IMR-90 (cell line): ENCODE measurements around the gene SERPING1. TPM values are rescaled to one million over a fixed set of nuclear protein-coding genes. Genes with fewer than 3 reads are reported as not detected.

Source experiments
- ATAC-seq: fragments of 200-7000 bp; cut with Tn5 transposase; 2 replicates; pipeline ENCODE4 v1.9.1; 2020; ENCODE audit warnings: low read depth, mild to moderate bottlenecking, moderate library complexity
- BruUV-seq: library from RNA; stranded (reverse); fragments of 400-500 nt; replicated peaks from 2 replicates; lab custom pipeline; 2021; lab: Mats Ljungman, UMichigan
- CTCF ChIA-PET: fragments of 300-600 bp; formaldehyde crosslinking; extraction: SDS; loops from one replicate; lab custom pipeline; 2021; ENCODE audit warnings: antibody characterized with exemption; lab: Yijun Ruan, JAX
- POLR2A ChIA-PET: fragments of 300-600 bp; sonication (Branson Sonifier 250); formaldehyde crosslinking; loops from one replicate; lab custom pipeline; 2022; ENCODE audit warnings: antibody characterized with exemption; ENCODE audit not compliant: unreplicated experiment; lab: Charles Lee
- DNase-seq: peaks from one replicate; pipeline ENCODE4 v3.0.0; 2013
- H2AFZ ChIP-seq: replicated peaks from 2 replicates; pipeline ENCODE3; 2013; ENCODE audit warnings: low read length, mild to moderate bottlenecking; ENCODE audit not compliant: poor library complexity
- H2AK5ac ChIP-seq: 2 replicates; pipeline ENCODE4 v1.6.1; 2013; ENCODE audit warnings: low read depth, low read length, inconsistent platforms
- H2AK9ac ChIP-seq: replicated peaks from 2 replicates; pipeline ENCODE3; 2013; ENCODE audit warnings: mild to moderate bottlenecking, low read depth, low read length, moderate library complexity; ENCODE audit not compliant: poor library complexity
- H2BK120ac ChIP-seq: 2 replicates; pipeline ENCODE4 v1.6.1; 2013; ENCODE audit warnings: low read depth, low read length, inconsistent platforms
- H2BK15ac ChIP-seq: 3 replicates; pipeline ENCODE4 v1.6.1; 2013; ENCODE audit warnings: low read depth, low read length, inconsistent platforms
- H2BK20ac ChIP-seq: 2 replicates; pipeline ENCODE4 v1.6.1; 2013; ENCODE audit warnings: low read depth, mild to moderate bottlenecking, inconsistent platforms, low read length, moderate library complexity
- H2BK5ac ChIP-seq: 2 replicates; pipeline ENCODE4 v1.6.1; 2013; ENCODE audit warnings: mild to moderate bottlenecking, low read depth, low read length, inconsistent platforms; ENCODE audit not compliant: poor library complexity, severe bottlenecking
- H3K14ac ChIP-seq: replicated peaks from 2 replicates; pipeline ENCODE4 v1.6.1; 2013; ENCODE audit warnings: low read depth, low read length, inconsistent platforms
- H3K18ac ChIP-seq: 2 replicates; pipeline ENCODE4 v1.6.1; 2013; ENCODE audit warnings: low read depth, low read length, control low read depth
- H3K23ac ChIP-seq: 2 replicates; pipeline ENCODE4 v1.6.1; 2013; ENCODE audit warnings: low read depth, low read length, inconsistent platforms
- H3K27ac ChIP-seq: 2 replicates; pipeline ENCODE4 v1.5.1; 2013; ENCODE audit warnings: mild to moderate bottlenecking, control low read depth, low read length; ENCODE audit not compliant: insufficient read depth
- H3K27me3 ChIP-seq: 2 replicates; pipeline ENCODE4 v1.6.1; 2013; ENCODE audit warnings: low read length; ENCODE audit not compliant: control insufficient read depth, insufficient read depth
- H3K36me3 ChIP-seq: 2 replicates; pipeline ENCODE4 v1.6.1; 2013; ENCODE audit warnings: low read length, mixed read lengths; ENCODE audit not compliant: control insufficient read depth, insufficient read depth
- H3K4ac ChIP-seq: 2 replicates; pipeline ENCODE4 v1.6.1; 2013; ENCODE audit warnings: low read depth, low read length, inconsistent platforms
- H3K4me1 ChIP-seq: 2 replicates; pipeline ENCODE4 v1.6.1; 2013; ENCODE audit warnings: low read length, mixed read lengths; ENCODE audit not compliant: control insufficient read depth, insufficient read depth
- H3K4me2 ChIP-seq: 2 replicates; pipeline ENCODE4 v1.6.1; 2013; ENCODE audit warnings: low read depth, mild to moderate bottlenecking, control low read depth, low read length, moderate library complexity
- H3K4me3 ChIP-seq: 2 replicates; pipeline ENCODE4 v1.5.1; 2013; ENCODE audit warnings: low read depth, mild to moderate bottlenecking, control low read depth, low read length, moderate library complexity; ENCODE audit not compliant: insufficient read depth
- H3K56ac ChIP-seq: 2 replicates; pipeline ENCODE4 v1.6.1; 2013; ENCODE audit warnings: low read length, inconsistent platforms; ENCODE audit not compliant: insufficient read depth; ENCODE audit errors: extremely low read depth
- H3K79me1 ChIP-seq, 2 experiments: 2 replicates each; pipeline ENCODE4 v1.6.1; 2013; ENCODE audit warnings: low read length in 2 of 2, inconsistent platforms in 1 of 2, low read depth in 1 of 2
- H3K9ac ChIP-seq: 2 replicates; pipeline ENCODE4 v1.6.1; 2013; ENCODE audit warnings: low read depth, low read length, control low read depth
- H3K9me1 ChIP-seq: 2 replicates; pipeline ENCODE4 v1.6.1; 2013; ENCODE audit warnings: low read length, inconsistent platforms; ENCODE audit not compliant: insufficient read depth
- H3K9me3 ChIP-seq: 2 replicates; pipeline ENCODE4 v1.6.1; 2013; ENCODE audit warnings: low read length; ENCODE audit not compliant: control insufficient read depth, insufficient read depth
- H4K20me1 ChIP-seq: 2 replicates; pipeline ENCODE4 v1.6.1; 2013; ENCODE audit warnings: low read length, inconsistent platforms; ENCODE audit not compliant: insufficient read depth
- H4K5ac ChIP-seq: 2 replicates; pipeline ENCODE4 v1.6.1; 2013; ENCODE audit warnings: mild to moderate bottlenecking, low read depth, low read length, control low read depth
- H4K8ac ChIP-seq, 2 experiments: 2 replicates each; pipeline ENCODE4 v1.6.1; 2013; ENCODE audit warnings: low read depth in 2 of 2, low read length in 2 of 2, control low read depth in 1 of 2, inconsistent platforms in 1 of 2
- H4K91ac ChIP-seq: 2 replicates; pipeline ENCODE4 v1.6.1; 2013; ENCODE audit warnings: low read depth, low read length, inconsistent platforms; ENCODE audit not compliant: insufficient read depth
- FOS ChIP-seq: fragments of 150-350 bp; IDR thresholded peaks from 2 replicates; pipeline ENCODE4 v1.6.1; 2016; ENCODE audit warnings: low read depth, low read length
- MAZ ChIP-seq: IDR thresholded peaks from 2 replicates; pipeline ENCODE4 v1.6.1; 2012; ENCODE audit warnings: low read depth, mild to moderate bottlenecking, low read length, improper control_type of control experiment, moderate library complexity, borderline replicate concordance
- RAD21 ChIP-seq: IDR thresholded peaks from 2 replicates; pipeline ENCODE4 v1.6.1; 2012; ENCODE audit warnings: low read length, improper control_type of control experiment
- WGBS, 2 experiments: methylation state at CpG; one replicate each; pipeline versions ENCODE4 v1.1.5 to v1.1.7; 2013; ENCODE audit warnings: missing lambda C conversion rate in 2 of 2; ENCODE audit not compliant: insufficient read length in 1 of 2; ENCODE audit errors: extremely low coverage in 2 of 2; 5-methylcytosine and 5-hydroxymethylcytosine counted together
- dilution Hi-C: fragments of 300-500 bp; cut with HindIII; formaldehyde crosslinking; loops from one replicate; pipeline ENCODE4 v1.14.3; 2018; ENCODE audit warnings: low sequenced_read_pairs; ENCODE audit not compliant: unreplicated experiment
- in situ Hi-C: fragments of 300-500 bp; cut with MboI; formaldehyde crosslinking; loops from 3 replicates; pipeline ENCODE4 v1.14.3; 2019; ENCODE audit warnings: low sequenced_read_pairs, inconsistent platforms, mixed read lengths
- intact Hi-C: fragments of 100-400 bp; cut with micrococcal nuclease; formaldehyde crosslinking; loops from 2 replicates; pipeline ENCODE4 v1.10.0; 2022
- polyA plus RNA-seq, 3 experiments: library from polyadenylated mRNA; depleted of rRNA; stranded (reverse); fragments of >200 nt; gene quantifications; 2 replicates each; pipeline ENCODE4 v1.2.3, GENCODE V29; 2012; ENCODE audit warnings: low replicate concordance in 1 of 3
- total RNA-seq: library from RNA; depleted of rRNA; stranded (reverse); fragments of >200 nt; gene quantifications from 2 replicates; pipeline ENCODE4 v1.2.3, GENCODE V29; 2012

The SERPING1 gene
- total and polyA plus RNA-seq, 2 of the 4 experiments (the other 2 are of a cell fraction), result 2.0 to 30.7 TPM

DNA sequence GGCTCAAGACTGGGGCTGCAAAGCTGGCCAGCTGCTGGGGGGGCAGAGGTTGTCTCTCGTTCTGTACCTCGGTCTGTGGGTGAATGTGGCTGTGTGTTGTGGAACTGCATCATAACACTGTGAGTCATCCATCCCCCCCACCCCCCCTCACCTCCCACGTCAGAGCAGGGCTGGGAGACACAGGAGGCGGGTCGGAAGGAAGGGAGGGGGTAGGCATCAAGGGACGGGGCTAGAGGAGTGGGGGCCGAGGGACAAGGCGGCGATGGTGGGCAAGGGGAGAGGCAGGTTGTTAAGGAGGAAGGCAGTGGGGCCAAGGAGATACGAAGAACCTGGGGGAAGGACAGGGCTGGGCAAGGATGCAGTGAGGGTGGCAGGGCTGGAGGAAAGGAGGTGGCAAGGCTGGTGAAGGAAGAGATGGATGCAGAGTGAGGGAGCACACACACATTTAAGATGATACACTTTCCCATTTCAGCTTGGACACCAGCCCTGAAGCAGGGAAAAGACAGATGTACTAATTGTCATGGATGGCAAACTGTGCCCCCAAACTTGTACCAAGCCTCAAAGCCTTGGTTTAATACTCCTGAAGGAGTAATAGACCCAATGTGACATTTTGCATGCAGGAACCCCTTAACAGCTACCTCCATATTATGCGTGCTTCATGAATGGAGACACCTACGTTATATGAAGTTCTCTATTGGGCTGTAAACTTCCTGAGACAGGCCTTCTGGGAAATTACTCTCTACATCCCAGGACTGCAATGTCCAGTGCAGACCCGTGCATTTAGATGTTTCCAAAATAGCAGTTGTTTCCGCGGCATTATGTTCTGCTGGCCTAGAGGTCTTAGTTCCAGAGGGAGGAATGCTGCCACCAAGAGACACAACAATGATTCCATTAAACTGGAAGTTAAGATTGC, 52.6 kb downstream of the SERPING1 start, which contains the start of gene YPEL4:
Gene YPEL4, minus strand, starts transcription at position 87 of the 913 bp plus-strand sequence. CDS start 2,805 bp downstream, outside the sequence.
- Histone ChIP-seq H3K4me3 (peak within 1 kb of the TSS; percentile 67), H2BK5ac (peak within 1 kb of the TSS; percentile 75), H2AK5ac (peak within 1 kb of the TSS; percentile 82), H2BK20ac (no peak within 1 kb of the TSS), H3K9me1 (0 out of 2 replicates have a peak, but pooled peaks cover 8% of the 10 kb centered on the region), H3K79me1 (peaks cover 0 to 21% of the 10 kb centered on the region in 2 experiments; a peak in 2 of 4 replicates), H3K9me3 (no peaks in the 10 kb centered on the region), H4K8ac (peak within 1 kb of the TSS; percentile 47 to 80; a peak in 3 of 4 replicates), H2BK15ac (no peak within 1 kb of the TSS), H4K91ac (no peak within 1 kb of the TSS), H3K14ac (peak within 1 kb of the TSS; percentile 61; the same call in 1 of the 2 replicates), H3K18ac (peak within 1 kb of the TSS; percentile 90), H3K27me3 (no peaks in the 10 kb centered on the region), H3K4me1 (peaks cover 20% of the 10 kb centered on the region), H4K5ac (peak within 1 kb of the TSS; percentile 59), H3K36me3 (peaks cover 4% of the 10 kb centered on the region; the same call in 1 of the 2 replicates), H3K4ac (peak within 1 kb of the TSS; percentile 74), H4K20me1 (peaks cover 38% of the 10 kb centered on the region), H3K23ac (peak within 1 kb of the TSS; percentile 55; the same call in 1 of the 2 replicates), H2AFZ (peak within 1 kb of the TSS; percentile 84), H3K27ac (peak within 1 kb of the TSS; percentile 79), H3K56ac (no peak within 1 kb of the TSS), H2AK9ac (peak within 1 kb of the TSS; percentile 73), H2BK120ac (no peak within 1 kb of the TSS), H3K9ac (peak within 1 kb of the TSS; percentile 79), H3K4me2 (peak within 1 kb of the TSS; percentile 98)
- WGBS, 2 experiments, result 20% methylated on average over 1 of the region's 15 CpGs; no CpG with 5 or more reads in 1 of the 2 experiments
- ChIA-PET CTCF (interaction anchor here (1.0 kb wide), 1 partner anchor 874 kb away, joined by 4 read pairs; no protein-coding TSS in a partner anchor), POLR2A (no interaction called here)
- DNase-seq (peak; percentile 83), ATAC-seq (peak; percentile 63)
- in situ Hi-C loops, result loop anchor here (10.0 kb wide), 2 partner anchors 155 to 195 kb away; no protein-coding TSS in a partner anchor
- BruUV-seq, result no TSS peak
- intact Hi-C loops, result loop anchor here (5.0 kb wide), 1 partner anchor 872 kb away; no protein-coding TSS in a partner anchor
- dilution Hi-C loops, result no loop called here
- TF ChIP-seq FOS (peak; percentile 41; the same call in 1 of the 2 replicates), RAD21 (no peak), MAZ (peak; percentile 77; the same call in 1 of the 2 replicates)
